IPS-15b (cell line): ENCODE results near the gene WFS1.

Source experiments
- H3K27me3 ChIP-seq: one replicate; pipeline ENCODE4 v1.6.1; 2013; ENCODE audit warnings: low read length; ENCODE audit not compliant: control insufficient read depth, insufficient read depth
- H3K36me3 ChIP-seq: one replicate; pipeline ENCODE4 v1.6.1; 2013; ENCODE audit warnings: low read length; ENCODE audit not compliant: control insufficient read depth, insufficient read depth
- H3K4me1 ChIP-seq: one replicate; pipeline ENCODE4 v1.6.1; 2013; ENCODE audit warnings: mild to moderate bottlenecking, low read length; ENCODE audit not compliant: control insufficient read depth, insufficient read depth
- H3K4me3 ChIP-seq: one replicate; pipeline ENCODE4 v1.5.1; 2013; ENCODE audit warnings: low read depth, low read length
- H3K9ac ChIP-seq: one replicate; pipeline ENCODE4 v1.6.1; 2013; ENCODE audit warnings: low read depth, mild to moderate bottlenecking, low read length
- H3K9me3 ChIP-seq: one replicate; pipeline ENCODE4 v1.6.1; 2013; ENCODE audit warnings: mild to moderate bottlenecking, low read length; ENCODE audit not compliant: control insufficient read depth, insufficient read depth

Gene WFS1

DNA sequence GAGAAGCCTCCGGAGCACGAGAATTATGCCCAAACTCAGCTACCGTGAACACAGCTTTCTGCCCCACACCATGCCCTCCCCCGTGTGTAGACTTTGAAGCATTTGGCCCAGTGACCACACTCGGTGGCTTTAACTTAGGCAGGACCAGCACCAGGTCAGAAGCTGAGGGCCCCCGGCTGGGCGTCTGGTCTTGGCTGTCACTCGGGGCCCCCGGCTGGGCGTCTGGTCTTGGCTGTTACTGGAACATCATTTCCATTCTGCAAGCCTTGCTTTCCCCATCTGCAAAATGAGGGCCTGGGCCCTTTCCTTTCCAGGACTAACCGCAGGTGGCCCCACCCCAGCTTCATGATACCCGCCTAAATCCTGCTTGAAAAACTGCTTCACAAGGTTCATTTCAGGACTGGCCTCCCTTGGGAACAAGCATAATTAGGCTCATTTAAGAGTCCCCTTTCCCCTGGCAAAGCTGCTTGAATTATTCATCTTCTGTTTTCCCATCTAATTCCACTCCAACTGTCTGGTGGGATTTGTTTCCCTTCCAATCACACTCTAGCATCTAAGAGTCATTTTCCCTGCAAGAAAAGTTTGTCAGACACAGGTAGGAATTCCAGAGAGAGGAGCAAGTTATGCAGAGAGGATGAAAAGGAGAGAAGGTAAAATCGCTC lies 82.5 kb downstream of the WFS1 start:
- no peaks in the 10 kb centered on the region for H3K27me3 ChIP-seq
- H3K4me3 ChIP-seq: no peak overlapping the region

More for the DNA sequence above, 82.5 kb downstream of the WFS1 start:
- no peaks in the 10 kb centered on the region for H3K9me3 ChIP-seq
- H3K4me1 ChIP-seq: no peaks in the 10 kb centered on the region
- no peak overlapping the region for H3K9ac ChIP-seq
- H3K36me3 ChIP-seq: no peaks in the 10 kb centered on the region
